Glomerular endothelial cell (primary cell): Measurements from ENCODE around the gene RPS24. TPM values are rescaled to one million over a fixed set of nuclear protein-coding genes. Genes with fewer than 3 reads are reported as not detected.

Experiments
- DNase-seq: peaks from one replicate; pipeline ENCODE4 v3.0.0-alpha.2; 2011; ENCODE audit warnings: low read depth, low spot score; ENCODE audit errors: extremely low read depth
- total RNA-seq: library from RNA; depleted of rRNA; stranded (reverse); fragments of >200 nt; gene quantifications from 2 replicates; pipeline ENCODE4 v1.2.3, GENCODE V29; 2015

RPS24 gene
- total RNA-seq, 1 donor from 2014 or later: 1,840 TPM

DNA sequence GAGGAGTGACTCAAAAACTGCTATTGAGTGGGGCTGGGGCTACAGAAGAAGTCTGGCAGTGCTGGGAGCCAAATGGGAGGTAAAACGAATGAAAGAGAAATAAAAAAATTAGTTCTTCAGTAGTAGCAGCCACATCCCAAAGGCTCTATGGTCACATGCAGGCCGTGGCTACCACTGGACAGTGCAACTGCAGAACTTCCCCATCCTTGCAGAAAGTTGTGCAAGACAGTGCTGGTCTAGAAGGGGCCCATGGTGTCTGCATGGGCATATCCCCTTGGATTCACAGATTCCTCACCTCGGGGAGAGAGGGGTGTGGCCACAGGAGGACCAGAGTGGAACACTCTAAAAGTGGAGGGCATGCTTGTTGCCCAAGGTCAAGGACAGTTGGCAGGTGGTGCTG, 47.6 kb downstream of the RPS24 start:
- DNase-seq: no peak

DNA sequence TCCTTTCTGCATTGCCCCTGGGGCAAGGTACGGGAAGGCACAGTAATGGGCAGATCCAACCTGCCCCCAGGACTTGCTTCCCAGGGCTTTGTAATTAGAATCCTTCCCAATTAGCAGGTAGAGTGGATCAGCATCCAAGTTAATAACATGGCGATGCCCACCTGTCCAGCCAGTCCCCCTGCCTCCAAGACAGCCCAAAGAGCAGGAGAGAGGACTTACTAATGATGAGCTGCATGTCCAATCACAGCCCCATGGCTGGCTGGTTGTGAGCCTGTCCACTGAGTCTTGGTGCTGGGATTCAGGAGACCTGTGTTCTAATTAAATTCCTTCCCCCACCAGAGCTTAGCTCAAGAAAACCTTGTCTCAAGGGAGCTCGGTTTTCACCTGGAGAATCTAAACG, 49.0 kb downstream of the RPS24 start:
- no peak for DNase-seq

Other genes starting within 250 kb of the RPS24 start
- 11.3 and 13.1 TPM in 2 replicates for gene DLG5, start 107.1 kb upstream of the RPS24 start, total RNA-seq
- 18.2 and 18.3 TPM in 2 replicates for gene POLR3A, start 4.3 kb upstream of the RPS24 start, total RNA-seq